HG03469 (cell line): ENCODE data around the gene ZBTB43.
"Not testable (repeated sequence)": the region's sequence is repeated elsewhere in the genome, so short reads cannot be mapped to it uniquely, and the experiment has no call there.

ENCODE experiments used
- ATAC-seq: cut with Tn5 transposase; IDR thresholded peaks from one replicate; pipeline ENCODE4 v1.9.1; 2021; ENCODE audit warnings: mild to moderate bottlenecking, moderate library complexity, moderate number of reproducible peaks; ENCODE audit not compliant: unreplicated experiment

Gene ZBTB43

GRCh38 chr9:126804696-126805553 is at the start of gene ZBTB43:
Gene ZBTB43 (plus strand): TSS chr9:126805040. CDS start chr9:126832510, 27,470 bp downstream.
- no peak for ATAC-seq

DNA sequence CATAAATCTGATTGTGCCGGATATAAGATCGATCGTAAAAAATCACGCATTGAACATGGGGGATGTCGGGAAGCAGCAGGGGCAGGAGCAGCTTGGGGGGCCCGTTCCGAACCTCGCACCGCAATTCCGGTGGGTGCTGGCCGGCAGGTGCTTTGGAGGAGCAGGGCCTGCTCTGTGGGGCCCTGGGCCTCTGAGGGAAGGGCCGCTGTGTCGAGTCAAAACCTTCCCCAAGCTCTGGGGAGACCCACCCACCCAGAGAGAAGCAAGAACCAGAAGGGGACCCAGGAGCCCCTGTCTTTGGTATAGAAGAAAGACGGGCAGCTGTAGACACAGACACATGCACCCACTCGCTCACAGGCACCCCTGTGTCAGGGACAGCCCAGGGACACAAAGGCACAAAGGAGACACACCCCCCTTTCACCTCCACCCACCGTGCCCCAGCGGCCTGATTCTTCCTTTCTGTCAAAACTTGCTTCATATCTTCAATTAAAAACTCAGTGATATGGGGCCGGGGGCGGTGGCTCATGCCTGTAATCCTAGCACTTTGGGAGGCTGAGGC is 49.4 kb upstream of the ZBTB43 start:
- ATAC-seq: no peak

DNA sequence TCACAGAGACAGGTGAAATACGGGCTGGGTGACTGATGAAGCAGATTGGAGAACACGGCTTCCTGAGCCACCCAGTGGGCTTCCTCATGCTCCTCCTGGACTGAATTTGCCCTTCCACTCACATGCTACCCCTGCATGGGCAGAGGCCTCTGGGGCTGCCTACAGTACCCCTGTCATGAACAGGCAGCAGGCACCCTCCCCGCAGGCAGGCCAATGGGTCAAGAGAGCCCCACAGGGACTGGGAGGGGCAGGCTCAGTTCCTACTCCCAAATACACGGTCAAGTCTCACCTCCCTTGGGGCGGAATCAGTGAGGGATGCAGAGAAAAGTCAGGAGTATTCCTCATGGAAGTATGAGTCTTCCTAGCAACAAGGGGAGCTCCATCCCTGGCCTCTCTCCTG is 48.6 kb upstream of the ZBTB43 start:
- ATAC-seq: no peak

- no peak for ATAC-seq
Measured at GRCh38 chr9:126756876-126757415, 47.9 kb upstream of the ZBTB43 start.

GRCh38 chr9:126758916-126759585 is 45.8 kb upstream of the ZBTB43 start:
- no peak for ATAC-seq

DNA sequence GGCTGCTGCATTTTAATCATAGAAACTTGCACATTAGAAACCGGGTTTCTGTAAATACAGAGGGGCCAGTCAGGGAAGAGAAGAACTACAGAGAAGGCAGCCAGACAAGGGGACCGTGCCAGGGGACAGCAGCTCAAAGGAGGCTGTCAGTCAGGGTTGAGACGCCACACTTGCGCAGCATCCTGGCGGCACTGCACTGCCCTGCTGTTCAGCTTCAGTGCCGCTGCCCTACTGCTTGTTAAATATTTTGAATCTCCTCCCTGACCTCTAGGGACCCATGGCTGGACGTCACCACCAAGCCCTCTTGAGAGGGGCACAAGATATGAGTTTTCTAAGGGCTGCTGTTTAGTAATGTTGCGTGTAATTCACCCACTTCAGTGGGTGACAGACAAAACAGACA is 43.6 kb upstream of the ZBTB43 start:
- ATAC-seq: no peak

GRCh38 chr9:126763130-126763764 is 41.6 kb upstream of the ZBTB43 start:
- ATAC-seq: no peak

- ATAC-seq: no peak
Measured at GRCh38 chr9:126773004-126773607, 31.7 kb upstream of the ZBTB43 start.

- no peak for ATAC-seq
Measured at GRCh38 chr9:126775926-126776325, 28.9 kb upstream of the ZBTB43 start.

GRCh38 chr9:126777733-126778132 is 27.1 kb upstream of the ZBTB43 start:
- no peak for ATAC-seq

GRCh38 chr9:126778141-126778540 is 26.7 kb upstream of the ZBTB43 start:
- ATAC-seq: no peak

DNA sequence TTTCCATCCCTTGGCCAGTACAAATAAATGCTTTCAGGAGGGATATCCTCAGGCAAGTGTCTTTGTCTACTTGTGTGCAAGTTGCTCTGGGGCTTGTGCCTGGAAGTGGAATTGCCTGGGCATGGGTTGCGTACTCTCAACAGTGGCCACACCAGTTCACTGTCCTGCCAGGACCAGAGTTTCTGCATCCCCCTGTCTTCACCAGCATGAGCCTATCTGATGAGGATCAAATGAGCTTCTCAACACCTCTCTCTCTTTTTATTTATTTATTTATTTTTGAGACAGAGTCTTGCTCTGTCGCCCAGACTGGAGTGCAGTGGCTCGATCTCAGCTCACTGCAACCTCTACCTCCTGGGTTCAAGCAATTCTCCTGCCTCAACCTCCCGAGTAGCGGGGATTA is 26.1 kb upstream of the ZBTB43 start:
- ATAC-seq: not testable (repeated sequence)

GRCh38 chr9:126781186-126782052 is 23.4 kb upstream of the ZBTB43 start:
- ATAC-seq: no peak

GRCh38 chr9:126782053-126782388 is 22.8 kb upstream of the ZBTB43 start:
- ATAC-seq: no peak

- no peak for ATAC-seq
Measured at GRCh38 chr9:126783949-126784348, 20.9 kb upstream of the ZBTB43 start.

GRCh38 chr9:126784401-126784800 is 20.4 kb upstream of the ZBTB43 start:
- ATAC-seq: no peak

DNA sequence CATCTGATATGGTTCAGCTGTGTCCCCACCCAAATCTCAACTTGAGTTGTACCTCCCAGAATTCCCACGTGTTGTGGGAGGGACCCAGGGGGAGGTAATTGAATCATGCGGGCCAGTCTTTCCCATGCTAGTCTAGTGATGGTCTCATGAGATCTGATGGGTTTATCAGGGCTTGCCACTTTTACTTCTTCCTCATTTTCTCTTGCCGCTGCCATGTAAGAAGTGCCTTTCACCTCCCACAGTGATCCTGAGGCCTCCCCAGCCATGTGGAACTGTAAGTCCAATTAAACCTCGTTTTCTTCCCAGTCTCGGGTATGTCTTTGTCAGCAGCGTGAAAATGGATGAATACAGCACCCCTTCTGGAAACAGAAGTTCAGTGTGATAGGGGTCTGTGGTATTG is 20.0 kb upstream of the ZBTB43 start:
- ATAC-seq: not testable (repeated sequence)

DNA sequence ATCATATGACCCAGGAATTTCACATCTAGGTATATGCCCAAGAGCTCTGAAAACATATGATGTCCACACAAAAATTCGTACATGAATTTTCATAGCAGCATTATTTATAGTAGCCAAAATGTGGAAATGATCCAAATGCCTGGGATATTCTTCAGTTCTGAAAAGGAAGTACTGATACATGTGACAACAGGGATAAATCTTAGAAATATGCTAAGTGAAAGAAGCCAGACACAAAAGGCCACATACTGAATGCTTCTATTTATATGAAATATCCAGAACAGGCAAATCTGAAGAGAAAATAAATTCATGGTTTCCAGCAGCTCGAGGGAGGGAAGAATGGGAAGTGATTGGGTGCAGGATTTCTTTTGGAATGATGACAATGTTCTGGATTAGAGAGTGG is 16.8 kb upstream of the ZBTB43 start:
- ATAC-seq: no peak

GRCh38 chr9:126788634-126789349 is 16.0 kb upstream of the ZBTB43 start:
- ATAC-seq: no peak
